Measurements from ENCODE around the gene TBATA.

TBATA gene, protein sequence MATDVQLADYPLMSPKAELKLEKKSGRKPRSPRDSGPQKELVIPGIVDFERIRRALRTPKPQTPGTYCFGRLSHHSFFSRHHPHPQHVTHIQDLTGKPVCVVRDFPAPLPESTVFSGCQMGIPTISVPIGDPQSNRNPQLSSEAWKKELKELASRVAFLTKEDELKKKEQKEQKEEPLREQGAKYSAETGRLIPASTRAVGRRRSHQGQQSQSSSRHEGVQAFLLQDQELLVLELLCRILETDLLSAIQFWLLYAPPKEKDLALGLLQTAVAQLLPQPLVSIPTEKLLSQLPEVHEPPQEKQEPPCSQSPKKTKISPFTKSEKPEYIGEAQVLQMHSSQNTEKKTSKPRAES

DNA sequence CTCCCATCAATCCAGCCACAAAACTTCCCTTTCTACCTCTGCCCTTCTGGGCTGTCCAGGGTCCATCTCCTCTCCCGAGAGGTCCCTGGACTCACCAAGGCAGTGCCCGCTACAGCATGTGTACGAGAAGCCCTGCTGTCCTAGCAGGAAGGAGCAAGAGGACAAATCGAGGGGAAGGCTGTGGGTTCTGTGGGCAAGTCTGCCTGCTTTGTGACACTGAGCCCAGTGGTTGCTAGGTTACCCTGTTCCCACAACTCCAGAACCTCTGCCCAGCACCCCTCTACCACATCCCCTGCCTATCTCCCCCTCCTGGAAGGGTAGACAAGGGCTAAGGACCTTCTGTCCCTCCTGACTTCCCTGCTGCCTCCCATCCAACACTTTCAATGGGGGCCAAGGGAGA lies at the start of gene TBATA:
Gene TBATA (minus strand): TSS at position 188 of the 400 bp plus-strand sequence. CDS start 1,998 bp downstream, outside the sequence.
- no peak for DNase-seq (ENCODE audit: low read depth)

DNA sequence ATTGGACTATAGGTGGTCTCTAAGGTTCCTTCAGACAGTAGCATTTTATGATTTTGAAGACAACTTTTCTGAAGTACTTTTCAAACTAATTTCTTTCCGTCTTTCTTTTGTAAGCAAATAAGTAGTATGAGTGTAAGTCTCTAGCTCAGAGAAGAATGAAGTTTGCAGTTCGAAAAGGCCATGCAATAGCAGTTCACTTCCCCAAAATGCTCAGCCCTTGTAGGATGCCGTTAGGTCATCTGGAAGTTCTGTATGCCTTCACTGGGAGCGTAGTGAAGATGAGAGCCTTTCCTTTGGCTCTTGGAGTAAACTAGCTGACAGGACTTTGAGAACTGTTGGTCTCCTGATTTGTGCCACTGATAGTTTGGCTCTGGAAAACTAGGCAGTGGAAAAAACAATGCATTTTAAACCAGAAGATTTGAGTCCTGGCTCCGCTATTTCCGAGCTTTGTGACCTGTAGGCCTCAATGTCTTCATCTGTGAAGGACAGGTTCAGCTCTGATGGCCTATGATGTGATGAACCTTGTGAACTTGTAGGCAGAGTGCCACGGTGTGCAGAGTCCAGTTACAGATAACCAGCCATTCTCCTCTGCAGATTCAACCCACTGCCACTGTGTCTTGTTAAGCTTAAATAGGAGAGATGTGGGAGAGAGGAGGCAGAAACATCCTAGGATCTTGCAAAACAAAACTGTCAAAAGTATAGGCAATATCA lies 49.4 kb upstream of the TBATA start:
- DNase-seq (ENCODE audit: low read depth) = no peak

DNA sequence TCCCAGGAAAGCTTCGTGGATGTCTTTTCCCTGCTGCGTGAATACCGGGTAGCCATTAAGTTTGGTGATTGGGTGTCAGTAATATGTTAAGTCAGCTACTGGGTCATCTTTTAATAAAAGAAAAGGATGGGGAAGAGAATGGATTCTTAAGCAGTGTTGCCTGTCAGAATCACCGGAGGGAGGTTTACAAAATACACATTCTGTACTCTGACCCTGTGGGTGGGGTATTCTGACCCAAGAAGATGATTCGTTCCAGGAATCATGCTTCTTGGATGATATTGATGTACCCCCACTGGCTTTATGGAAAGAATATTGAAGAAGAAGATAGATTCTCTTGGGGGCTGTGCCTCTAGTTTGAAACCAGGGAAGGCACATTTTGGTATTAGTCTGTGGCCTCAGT lies 48.8 kb upstream of the TBATA start:
- DNase-seq (ENCODE audit: low read depth) = peak; percentile 15

DNA sequence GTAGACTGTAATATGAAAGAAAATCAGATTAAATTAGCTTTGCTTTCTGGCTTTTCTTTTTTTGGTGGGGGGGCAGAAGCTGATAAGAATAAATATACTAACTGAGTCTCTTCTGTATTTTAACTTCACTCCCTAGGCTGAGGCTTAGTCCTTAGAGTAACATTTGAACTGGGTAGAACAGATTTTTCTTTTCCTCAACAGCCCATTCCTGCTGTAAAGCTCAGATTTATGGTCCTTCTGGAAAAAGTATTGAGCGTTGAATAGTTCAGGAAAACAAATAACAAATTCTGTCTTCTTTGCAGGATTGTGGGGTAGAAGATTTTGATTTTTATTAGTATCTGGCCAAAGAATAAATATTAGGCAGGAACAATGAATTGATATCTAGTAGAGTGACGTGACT lies 48.4 kb upstream of the TBATA start:
- no peak for DNase-seq (ENCODE audit: low read depth)

DNA sequence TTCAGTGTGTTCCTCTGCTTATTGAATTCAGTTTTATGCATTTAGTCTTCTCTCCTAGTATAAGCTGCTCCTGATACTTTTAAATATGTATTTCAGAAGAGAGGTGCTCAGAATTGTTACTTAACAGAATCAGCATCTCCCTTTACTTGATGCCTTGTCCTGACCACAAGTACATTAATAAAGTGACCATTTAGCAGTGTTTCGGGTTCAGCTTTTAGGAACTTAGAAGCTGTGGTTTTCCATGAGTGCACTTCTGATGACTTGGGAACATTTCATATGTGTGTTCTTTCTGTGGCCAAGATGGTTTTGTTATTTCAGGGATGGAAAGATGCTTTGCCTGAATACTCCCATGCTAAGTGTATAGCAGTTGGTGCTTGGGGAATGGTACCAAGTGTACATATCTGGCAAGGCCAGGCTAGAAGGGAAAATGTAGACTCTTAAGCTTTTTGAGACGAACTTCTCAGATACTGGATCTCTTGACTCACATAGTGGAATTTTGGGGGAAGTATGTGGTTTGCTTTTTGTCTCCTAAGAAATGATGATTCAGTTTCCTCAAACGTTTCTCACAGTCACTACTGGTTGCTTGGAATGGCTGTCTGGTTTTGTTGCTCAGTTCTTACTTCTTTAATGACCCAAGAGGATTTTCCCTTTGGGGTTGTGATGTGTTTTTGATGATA lies 47.8 kb upstream of the TBATA start:
- DNase-seq (ENCODE audit: low read depth) = peak; percentile 96

DNA sequence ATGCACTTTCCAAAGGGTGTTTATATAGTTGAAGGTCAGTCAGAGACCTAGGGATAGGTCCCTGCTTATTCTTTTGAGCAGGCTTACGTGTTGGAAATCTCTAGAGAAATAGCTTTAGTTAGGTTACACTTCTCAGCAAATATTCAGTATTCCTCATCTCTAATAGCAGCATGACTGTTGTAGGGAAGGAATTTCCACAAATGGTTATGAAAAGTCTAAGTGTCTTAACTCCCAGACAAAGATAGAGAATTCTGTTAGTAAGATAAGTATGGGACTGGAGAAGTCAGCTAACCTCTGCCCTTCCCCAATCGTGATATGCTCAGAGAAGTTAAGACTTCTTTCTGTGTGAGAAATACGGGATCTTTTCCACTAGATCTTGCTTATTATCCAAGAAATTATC lies 47.0 kb upstream of the TBATA start:
- peak; percentile 39 for DNase-seq (ENCODE audit: low read depth)

DNA sequence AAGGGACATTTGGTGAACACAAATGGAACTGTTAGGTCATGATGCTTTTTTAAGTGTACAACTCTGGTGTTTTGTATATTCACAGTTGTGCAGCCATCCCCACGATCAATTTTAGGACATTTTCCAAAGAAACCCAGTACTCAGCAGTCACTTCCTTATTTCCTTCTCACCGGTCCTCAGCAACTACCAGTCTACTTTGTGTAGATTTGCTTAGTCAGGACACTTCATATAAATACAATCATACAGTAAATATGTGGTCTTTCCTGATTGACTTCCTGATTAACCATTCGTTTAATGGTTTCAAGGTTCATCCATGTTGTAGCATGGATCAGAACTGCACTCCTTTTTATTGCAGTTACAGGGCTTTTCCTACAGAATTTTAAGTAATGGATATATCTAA lies 45.0 kb upstream of the TBATA start:
- DNase-seq (ENCODE audit: low read depth) = peak; percentile 29

DNA sequence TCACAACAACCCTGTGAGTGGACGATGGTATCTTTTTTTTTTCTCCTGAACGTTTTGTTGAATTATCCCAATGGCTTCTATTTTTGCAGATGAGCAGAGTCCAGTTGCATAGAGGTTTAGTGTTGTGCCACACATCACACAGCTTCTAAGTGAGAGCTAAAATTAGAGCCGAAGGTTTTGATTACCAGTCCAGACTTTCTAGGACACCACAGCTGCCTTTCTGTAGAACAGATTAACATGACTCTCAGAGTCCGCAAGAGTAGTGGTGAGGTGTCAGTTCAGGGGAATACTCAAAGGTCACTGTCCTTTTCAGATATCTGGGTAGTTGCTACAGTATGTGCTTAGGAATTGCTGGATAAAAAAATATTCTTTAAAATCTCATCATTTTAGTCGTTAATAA lies 44.4 kb upstream of the TBATA start:
- no peak for DNase-seq (ENCODE audit: low read depth)

DNA sequence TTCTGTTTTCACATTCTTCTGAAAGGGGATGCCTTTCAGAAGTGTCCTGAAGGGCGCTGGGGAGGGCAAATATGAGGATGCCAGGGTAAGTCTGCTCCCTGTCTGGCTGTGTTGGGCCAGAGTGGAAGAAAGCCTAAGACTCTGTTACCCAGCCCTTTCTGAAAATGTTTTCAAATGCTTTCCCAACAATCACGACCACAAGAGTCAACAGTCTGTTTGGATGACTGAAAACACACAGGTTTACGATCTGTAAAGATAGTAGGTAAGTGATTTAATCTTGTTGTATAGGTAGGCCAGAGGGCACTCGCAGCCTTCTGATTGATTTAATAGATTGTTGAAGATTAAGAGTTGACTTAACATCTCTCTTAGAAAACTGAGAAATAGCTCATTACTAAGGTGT lies 43.7 kb upstream of the TBATA start:
- no peak for DNase-seq (ENCODE audit: low read depth)

DNA sequence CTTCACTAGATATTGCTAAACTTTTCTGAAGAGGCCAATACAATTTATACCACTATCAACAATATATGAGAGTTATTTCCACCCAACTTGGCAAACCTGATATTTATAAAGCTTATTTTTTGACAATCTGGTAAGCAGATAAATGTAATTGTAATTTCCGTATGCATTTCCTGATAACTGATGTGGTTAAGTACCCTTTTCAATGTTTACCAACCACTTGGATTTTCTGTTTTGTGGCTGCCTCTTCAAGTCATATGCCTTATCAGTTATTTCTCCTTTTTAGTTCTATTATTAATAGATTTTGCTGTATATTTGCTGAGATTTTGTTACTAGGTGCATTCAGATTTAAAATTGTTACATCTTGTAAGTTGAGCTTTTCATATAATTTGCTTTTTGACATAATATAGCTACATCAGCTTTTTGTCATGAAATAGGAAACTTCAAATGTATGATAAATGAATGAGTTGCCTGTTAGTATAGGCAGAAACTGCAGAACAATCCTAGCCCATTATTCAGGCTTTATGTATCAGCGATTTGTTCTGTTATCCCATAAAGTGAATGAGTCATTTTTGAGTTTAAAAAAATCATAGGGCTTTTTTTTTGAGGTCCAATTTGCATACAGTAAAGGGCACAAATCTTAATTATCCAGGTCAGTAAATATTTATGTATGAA lies 42.0 kb upstream of the TBATA start:
- DNase-seq (ENCODE audit: low read depth) = peak; percentile 45

DNA sequence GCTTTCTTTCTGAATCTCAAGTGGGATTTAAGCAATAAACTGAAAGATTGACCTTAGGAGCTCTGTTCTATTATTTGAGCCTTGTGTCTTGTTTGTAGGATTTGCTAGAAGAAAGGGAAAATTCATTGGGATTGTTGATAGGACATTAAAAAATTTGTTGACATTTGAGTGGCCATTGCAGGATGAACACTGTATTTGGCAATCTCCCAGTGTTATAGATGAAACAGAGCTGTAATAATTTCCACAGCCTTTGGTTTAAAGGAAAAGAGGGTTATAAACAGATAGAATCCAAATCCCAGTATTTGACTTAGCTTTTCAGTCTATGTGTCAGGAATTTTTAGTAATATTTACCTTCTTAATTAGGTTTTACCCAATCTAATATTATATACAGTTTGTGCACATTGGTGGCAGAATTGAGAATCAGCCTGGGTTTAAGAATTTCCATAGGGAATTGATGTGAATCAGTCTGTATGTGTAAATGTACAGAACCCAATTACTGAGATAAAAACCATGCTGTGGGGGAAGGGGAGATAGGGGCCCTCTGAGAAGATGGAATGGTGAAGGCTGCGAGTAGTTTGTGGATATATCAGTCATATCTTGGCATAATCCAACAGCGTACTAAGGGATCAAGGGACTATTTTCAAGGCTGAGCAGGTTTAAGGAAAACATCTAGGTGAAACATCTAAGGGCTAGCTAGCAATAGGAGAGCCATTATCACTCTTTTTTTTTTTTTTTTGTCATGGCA lies 37.1 kb upstream of the TBATA start:
- no peak for DNase-seq (ENCODE audit: low read depth)

DNA sequence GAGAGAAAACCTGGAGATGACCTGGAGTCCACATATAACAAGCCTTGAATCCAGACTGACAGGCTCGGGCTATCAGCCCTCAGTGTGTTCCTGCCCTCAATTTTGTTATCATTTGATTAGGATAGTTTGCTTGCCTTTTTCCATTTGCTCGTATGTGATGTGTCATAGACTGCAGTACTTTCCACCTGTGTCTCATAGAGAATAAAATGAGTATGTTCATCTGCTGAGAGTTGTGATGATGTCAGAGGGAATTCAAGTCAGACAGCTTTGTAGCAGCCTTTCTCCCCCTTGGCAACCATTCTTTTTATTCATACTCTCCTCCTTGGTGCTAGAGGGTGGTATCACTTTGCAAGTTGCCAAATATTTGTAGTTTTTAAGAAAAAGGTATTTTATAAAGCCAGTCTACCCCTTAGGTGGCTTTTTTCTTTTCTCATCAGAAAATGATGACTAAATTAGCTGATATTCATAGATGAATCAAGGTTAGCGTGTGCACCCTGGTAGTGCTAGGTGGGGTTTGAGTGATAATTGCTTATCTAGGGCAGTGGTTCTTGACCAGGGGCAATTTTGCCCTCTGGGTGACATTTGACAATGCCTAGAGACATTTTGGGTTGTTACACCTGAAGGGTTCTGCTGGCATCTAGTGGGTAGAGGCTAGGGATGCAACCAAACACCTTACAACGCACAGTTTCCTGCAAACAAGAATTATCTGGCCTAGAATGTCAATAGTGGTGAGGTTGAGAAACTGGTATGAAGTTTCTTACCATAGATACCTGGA lies 36.0 kb upstream of the TBATA start:
- DNase-seq (ENCODE audit: low read depth) = no peak

DNA sequence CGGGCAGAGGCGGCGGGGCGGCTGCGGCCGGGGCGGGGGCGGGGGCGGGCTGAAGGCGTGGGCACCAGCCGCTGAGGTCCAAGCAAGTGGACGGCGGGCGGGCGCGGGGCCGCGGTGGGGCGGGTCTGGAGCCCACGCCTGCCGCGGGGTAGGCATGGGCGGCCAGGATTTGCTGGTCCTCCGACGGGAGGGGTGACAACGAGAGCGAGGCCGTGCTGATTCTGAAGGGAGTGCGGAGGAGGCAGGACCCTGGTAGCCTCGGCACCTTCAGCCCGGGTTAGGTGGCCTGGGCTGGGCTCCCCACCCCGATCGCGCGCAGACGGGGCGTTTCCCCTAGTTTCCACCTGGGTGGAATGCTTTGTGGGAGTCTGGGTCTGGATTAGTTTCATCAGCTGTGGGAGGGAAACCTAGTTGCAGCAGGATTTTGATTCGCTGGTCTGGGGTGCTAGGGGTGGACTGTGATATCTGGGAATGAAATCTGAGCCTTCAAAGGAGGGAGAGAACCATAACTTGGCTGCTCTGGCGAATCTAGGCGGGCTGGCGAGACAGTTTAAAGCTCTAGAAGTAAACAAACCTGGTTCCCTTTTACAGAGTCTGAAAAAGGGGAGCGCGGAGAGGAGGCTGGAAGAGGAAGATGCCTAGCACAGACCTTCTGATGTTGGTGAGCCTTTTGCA lies 31.2 kb upstream of the TBATA start:
- peak; percentile 93 for DNase-seq (ENCODE audit: low read depth)

DNA sequence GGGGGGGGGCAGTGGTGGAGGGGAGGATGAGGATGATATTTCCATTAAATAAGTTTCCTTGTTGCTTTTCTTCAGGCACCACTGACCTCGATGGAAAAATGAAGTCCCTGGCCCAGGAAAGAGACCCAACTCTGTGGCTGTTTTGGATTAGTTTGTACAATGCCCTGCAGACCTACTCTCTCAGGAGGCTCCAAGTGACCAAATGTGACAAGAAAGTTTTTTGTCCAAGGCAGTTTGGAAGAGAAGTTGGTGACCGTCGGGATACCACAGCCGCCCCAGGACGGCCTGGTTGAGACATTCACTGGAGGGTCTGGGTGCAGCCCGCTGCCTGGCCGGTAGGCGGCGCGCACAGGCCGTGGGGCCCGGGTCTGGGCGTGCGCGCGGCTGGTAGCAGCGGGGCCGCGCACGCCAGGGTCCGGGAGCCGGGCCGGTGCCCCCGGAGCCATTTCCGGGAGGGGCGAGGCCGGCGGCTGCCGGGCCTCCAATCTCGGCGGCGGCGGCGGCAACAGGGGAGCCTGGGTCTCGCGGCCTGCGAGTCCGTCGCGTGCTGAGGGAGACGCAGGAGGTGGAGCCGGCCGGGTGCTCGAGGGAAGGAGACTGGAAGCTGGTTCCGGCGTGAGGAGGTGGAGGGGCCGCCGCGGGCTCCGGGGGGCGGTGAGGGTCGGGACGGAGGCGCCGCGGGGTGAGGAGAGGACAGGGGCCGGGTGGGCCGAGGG lies 30.5 kb upstream of the TBATA start, which contains the start of gene SGPL1:
Gene SGPL1 (plus strand): TSS at position 445 of the 716 bp plus-strand sequence. CDS start 906 bp downstream, outside the sequence.
- DNase-seq (ENCODE audit: low read depth) = peak; percentile 85

DNA sequence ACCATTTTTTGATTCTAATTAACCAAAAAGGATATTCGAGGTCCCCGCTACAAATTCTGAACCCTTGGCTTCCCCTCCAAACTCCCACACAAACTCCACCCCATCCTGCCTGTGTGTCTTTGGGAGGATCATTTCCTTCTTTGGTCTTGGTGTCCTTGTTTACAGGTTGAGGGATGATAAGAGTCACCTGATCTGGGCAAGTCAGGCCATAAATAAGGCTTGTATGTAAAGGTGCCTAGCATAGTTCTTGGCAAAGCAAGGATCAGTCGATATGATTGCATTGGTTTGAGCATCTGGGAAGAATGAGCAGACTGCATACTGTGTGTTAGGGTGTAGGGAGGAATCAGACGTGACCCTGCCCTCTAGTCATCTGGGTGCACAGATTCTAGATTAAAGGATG lies 28.9 kb upstream of the TBATA start:
- DNase-seq (ENCODE audit: low read depth) = no peak

DNA sequence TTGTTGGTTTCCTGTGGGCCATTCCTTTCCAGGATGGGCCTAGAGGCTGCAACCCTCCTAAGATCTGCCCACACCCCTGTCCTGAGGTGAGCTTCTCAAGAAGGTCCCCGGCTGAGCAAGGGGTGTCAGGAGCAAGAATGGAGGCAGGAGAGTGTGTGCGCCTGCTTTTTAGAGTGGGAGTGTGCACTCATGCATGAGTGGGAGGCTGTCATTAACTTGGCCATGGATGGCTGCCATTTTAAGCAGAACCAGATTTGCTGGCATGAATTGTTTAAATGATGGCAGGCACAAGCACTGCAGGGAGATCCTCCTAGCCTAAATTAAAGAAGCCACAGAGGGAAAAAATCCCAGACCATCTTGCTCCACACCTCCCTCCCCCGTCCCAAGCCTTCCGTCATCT lies 27.6 kb upstream of the TBATA start:
- DNase-seq (ENCODE audit: low read depth) = no peak

DNA sequence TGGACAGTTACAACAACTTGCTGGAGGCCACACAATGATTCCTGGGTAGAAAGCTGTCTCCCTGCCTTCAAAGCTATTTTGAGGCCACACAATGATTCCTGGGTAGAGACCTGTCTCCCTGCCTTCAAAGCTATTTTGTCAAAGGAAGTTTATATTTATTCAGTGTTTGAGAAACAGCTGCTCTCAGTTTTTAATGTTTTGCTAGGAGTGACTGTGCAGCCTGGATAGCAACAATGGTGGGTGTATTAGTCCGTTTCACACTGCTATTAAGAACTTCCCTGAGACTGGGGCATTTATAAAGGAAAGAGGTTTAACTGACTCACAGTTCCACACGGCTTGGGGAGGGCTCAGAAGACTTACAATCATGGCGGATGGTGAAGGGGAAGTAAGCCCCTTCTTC lies 26.7 kb upstream of the TBATA start:
- DNase-seq (ENCODE audit: low read depth) = no peak

DNA sequence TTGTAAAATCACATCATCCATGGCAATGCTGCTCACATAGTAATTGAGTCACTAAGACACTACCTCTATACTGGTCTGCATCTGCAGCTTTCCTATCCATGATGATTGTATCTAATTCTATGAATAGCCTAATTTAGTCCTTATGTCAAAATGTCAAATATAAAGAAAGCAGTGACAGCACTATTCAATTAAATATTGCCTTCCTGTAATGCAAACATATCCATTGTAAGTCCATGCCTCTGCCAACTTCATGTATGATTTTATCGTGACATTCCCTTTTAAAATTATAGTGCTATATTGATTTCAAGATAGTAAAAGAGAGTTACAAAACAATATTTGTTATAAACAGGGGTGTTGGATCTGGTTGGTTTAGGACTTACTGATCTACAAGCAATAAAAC lies 25.8 kb upstream of the TBATA start:
- DNase-seq (ENCODE audit: low read depth) = no peak

DNA sequence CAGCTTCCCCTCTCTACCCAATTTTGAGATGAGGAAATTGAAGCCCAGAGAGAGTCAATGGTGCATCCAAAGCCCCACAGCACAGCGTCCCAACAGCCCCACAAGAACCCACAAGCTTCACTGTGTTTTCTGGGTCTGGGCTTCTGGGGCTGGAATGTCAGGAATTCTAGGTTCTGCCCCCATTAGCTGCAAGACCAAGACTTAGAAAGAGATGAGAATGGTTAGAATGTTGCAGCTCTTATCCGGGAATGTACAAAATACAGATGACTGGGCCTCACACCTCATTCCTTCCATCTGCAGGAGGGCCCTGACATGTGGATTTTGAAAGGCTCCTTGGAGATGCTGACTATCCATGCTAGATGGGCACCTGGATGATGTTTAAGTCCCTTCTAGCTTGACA lies 24.5 kb upstream of the TBATA start:
- DNase-seq (ENCODE audit: low read depth) = peak; percentile 50
